NOMO-1 treated with DMSO at 0.1 percent for 48 hours (cell line): ENCODE measurements around the gene HBA1.
"Not testable (repeated sequence)": the region's sequence is repeated elsewhere in the genome, so short reads cannot be mapped to it uniquely, and the experiment has no call there.

Experiments
- DNase-seq: peaks from one replicate; lab custom pipeline; 2025; ENCODE audit not compliant: unreplicated experiment; lab: John Stamatoyannopoulos, UW

Gene HBA1

DNA sequence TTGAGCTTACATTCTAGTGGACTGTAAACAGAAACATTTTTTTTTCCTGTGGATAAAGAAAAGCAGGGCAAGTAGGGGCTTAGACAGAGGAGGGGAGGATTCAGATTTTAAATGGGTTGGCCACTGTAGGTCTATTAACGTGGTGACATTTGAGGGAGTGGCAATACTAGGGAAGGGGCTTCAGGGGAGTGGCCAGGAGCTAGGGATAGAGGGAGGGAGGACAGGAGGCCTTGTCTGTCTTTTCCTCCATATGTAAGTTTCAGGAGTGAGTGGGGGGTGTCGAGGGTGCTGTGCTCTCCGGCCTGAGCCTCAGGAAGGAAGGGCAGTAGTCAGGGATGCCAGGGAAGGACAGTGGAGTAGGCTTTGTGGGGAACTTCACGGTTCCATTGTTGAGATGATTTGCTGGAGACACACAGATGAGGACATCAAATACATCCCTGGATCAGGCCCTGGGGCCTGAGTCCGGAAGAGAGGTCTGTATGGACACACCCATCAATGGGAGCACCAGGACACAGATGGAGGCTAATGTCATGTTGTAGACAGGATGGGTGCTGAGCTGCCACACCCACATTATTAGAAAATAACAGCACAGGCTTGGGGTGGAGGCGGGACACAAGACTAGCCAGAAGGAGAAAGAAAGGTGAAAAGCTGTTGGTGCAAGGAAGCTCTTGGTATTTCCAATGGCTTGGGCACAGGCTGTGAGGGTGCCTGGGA, 17.2 kb upstream of the HBA1 start:
- DNase-seq, result no peak

- DNase-seq, result not testable (repeated sequence)
Observed at GRCh38 chr16:160242-160641, 16.2 kb upstream of the HBA1 start.

GRCh38 chr16:160691-161190, 15.7 kb upstream of the HBA1 start:
- no peak for DNase-seq

- DNase-seq, result no peak
Observed at GRCh38 chr16:162271-162991, 14.0 kb upstream of the HBA1 start.

DNA sequence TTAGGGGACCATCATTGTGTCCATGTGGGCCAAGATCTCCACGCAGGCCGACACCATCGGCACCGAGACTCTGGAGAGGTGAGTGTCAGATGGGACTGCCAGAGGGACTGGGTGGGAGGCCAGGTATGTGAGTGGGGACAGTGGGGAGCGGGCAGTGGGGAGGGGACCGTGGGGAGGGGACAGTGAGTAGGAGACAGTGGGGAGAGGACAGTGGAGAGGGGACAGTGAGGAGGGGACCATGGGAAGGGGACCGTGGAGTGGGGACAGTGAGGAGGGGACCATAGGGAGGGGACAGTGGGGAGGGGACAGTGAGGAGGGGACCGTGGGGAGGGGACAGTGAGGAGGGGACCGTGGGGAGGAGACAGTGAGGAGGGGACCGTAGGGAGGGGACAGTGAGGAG, 13.3 kb upstream of the HBA1 start:
- DNase-seq, result not testable (repeated sequence)

- not testable (repeated sequence) for DNase-seq
Observed at GRCh38 chr16:163696-164095, 12.8 kb upstream of the HBA1 start.

- DNase-seq, result not testable (repeated sequence)
Observed at GRCh38 chr16:164134-164823, 12.2 kb upstream of the HBA1 start.

GRCh38 chr16:164827-165538, 11.5 kb upstream of the HBA1 start:
- DNase-seq, result no peak

- no peak for DNase-seq
Observed at GRCh38 chr16:165539-166374, 10.7 kb upstream of the HBA1 start, which contains the start of gene HBM. Gene HBM, plus strand, starts transcription at chr16:165978. Its CDS starts 20 bp downstream, at chr16:165998.

DNA sequence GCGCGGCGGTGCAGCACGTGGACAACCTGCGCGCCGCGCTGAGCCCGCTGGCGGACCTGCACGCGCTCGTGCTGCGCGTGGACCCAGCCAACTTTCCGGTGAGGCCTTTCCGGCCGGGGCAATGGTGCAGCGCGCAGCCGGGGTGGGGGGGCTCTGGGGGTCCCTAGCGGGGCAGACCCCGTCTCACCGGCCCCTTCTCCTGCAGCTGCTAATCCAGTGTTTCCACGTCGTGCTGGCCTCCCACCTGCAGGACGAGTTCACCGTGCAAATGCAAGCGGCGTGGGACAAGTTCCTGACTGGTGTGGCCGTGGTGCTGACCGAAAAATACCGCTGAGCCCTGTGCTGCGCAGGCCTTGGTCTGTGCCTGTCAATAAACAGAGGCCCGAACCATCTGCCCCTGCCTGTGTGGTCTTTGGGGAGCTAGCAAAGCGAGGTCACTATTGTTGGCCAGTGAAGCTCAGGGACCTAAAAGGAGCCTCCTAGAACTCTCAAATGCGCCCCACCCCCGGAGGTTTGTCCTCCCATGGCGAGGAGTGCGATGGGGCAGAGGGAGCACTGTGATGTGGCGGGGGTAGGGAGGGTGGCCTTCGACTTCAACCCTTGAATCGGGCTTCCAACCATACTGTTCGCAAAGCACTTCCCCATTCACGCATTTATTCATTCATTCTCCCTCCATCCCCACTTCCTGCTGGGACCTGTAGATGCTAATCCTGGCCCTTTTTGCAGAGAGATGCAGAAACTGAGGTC, 9.9 kb upstream of the HBA1 start:
- DNase-seq, result no peak

DNA sequence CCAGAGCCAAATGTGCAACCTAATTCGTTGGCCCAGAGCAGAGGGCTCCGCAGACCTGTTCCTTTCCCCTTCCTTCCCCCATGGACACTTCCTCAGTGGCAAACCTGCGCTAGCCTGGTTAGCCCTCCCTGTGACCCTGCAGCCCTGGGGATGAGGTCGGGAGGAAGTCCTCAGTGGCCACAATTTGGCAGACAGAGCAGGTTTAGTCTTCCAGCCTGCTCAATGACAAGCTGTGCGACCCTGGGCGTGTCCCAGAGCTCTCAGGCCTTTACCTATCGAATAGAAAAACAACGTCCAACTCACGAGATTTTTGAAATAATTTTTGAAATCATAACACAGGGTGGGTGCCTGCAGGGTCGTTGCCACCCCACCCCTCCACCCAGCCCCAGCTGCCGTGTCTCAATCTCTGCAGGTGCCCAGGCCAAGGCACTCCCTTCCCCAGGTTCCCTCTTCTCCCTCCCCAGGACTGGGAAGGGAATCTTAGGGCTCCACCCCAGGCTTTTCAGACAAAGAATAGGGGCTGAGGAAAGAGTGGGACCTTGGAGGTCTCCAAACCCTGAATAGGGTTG, 9.3 kb upstream of the HBA1 start:
- no peak for DNase-seq

GRCh38 chr16:168424-168823, 8.1 kb upstream of the HBA1 start:
- DNase-seq, result no peak

DNA sequence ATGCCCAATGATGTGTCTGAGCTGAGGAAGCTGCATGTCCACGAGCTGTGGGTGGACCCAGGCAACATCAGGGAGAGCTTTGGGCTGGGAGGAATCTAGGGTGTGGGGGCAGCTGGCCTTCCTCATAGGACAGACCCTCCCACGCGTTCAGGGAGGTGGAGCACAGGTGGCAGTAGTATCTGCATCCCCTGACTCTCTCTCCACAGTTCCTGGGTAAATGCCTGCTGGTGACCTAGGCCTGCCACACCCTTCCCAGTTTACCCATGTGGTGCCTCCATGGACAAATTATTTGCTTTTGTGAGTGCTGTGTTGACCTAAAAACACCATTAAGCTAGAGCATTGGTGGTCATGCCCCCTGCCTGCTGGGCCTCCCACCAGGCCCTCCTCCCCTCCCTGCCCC, 7.5 kb upstream of the HBA1 start:
- DNase-seq, result no peak

DNA sequence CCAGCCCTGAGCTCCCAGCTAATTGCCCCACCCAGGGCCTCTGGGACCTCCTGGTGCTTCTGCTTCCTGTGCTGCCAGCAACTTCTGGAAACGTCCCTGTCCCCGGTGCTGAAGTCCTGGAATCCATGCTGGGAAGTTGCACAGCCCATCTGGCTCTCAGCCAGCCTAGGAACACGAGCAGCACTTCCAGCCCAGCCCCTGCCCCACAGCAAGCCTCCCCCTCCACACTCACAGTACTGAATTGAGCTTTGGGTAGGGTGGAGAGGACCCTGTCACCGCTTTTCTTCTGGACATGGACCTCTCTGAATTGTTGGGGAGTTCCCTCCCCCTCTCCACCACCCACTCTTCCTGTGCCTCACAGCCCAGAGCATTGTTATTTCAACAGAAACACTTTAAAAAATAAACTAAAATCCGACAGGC, 6.4 kb upstream of the HBA1 start:
- not testable (repeated sequence) for DNase-seq

DNA sequence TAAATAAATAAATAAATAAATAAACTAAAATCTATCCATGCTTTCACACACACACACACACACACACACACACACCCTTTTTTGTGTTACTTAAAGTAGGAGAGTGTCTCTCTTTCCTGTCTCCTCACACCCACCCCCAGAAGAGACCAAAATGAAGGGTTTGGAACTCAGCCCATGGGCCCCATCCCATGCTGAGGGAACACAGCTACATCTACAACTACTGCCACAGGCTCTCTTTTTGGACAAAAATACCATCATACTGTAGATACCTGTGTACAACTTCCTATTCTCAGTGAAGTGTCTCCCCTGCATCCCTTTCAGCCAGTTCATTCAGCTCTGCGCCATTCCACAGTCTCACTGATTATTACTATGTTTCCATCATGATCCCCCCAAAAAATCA, 5.7 kb upstream of the HBA1 start:
- DNase-seq, result no peak

- not testable (repeated sequence) for DNase-seq
Observed at GRCh38 chr16:172374-172941, 4.0 kb upstream of the HBA1 start, which contains the start of gene HBA2. Gene HBA2, plus strand, starts transcription at chr16:172876. Its CDS starts 37 bp downstream, at chr16:172913.

DNA sequence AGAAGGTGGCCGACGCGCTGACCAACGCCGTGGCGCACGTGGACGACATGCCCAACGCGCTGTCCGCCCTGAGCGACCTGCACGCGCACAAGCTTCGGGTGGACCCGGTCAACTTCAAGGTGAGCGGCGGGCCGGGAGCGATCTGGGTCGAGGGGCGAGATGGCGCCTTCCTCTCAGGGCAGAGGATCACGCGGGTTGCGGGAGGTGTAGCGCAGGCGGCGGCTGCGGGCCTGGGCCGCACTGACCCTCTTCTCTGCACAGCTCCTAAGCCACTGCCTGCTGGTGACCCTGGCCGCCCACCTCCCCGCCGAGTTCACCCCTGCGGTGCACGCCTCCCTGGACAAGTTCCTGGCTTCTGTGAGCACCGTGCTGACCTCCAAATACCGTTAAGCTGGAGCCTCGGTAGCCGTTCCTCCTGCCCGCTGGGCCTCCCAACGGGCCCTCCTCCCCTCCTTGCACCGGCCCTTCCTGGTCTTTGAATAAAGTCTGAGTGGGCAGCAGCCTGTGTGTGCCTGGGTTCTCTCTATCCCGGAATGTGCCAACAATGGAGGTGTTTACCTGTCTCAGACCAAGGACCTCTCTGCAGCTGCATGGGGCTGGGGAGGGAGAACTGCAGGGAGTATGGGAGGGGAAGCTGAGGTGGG, 3.1 kb upstream of the HBA1 start:
- DNase-seq, result not testable (repeated sequence)
